ENCODE measurements around the gene RHBDL3.

DNA sequence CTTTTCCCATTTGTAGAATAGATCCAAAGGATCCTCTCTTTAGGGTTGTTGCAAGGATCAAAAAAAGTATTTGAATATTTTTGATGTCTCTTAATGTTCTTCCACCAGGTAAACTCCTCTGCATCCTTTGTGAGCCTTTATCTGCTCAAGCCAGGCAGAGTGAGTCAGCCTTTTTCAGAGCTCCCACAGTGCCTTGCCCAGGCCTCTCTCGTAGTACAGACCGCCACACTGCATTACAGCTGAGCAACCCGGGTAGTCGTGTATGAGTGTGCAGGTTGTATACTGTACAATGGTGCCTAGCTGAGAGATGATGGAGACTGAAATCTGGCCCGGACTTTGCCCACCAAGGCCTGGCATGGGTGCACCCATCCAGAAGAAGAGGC, 20.9 kb downstream of the RHBDL3 start:
- TF ChIP-seq SP1 (IDR thresholded peaks at IDR 0.05): no peak
- TF ChIP-seq JUND (IDR thresholded peaks at IDR 0.05): no peak
- TF ChIP-seq, protein P1, sequence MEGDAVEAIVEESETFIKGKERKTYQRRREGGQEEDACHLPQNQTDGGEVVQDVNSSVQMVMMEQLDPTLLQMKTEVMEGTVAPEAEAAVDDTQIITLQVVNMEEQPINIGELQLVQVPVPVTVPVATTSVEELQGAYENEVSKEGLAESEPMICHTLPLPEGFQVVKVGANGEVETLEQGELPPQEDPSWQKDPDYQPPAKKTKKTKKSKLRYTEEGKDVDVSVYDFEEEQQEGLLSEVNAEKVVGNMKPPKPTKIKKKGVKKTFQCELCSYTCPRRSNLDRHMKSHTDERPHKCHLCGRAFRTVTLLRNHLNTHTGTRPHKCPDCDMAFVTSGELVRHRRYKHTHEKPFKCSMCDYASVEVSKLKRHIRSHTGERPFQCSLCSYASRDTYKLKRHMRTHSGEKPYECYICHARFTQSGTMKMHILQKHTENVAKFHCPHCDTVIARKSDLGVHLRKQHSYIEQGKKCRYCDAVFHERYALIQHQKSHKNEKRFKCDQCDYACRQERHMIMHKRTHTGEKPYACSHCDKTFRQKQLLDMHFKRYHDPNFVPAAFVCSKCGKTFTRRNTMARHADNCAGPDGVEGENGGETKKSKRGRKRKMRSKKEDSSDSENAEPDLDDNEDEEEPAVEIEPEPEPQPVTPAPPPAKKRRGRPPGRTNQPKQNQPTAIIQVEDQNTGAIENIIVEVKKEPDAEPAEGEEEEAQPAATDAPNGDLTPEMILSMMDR (IDR thresholded peaks at IDR 0.05; ENCODE audit: low read depth, low read length, missing input control): no peak
- TF ChIP-seq EGR1 (IDR thresholded peaks at IDR 0.05; ENCODE audit: low read depth in 2 of 2): no peak
- TF ChIP-seq, protein P2, sequence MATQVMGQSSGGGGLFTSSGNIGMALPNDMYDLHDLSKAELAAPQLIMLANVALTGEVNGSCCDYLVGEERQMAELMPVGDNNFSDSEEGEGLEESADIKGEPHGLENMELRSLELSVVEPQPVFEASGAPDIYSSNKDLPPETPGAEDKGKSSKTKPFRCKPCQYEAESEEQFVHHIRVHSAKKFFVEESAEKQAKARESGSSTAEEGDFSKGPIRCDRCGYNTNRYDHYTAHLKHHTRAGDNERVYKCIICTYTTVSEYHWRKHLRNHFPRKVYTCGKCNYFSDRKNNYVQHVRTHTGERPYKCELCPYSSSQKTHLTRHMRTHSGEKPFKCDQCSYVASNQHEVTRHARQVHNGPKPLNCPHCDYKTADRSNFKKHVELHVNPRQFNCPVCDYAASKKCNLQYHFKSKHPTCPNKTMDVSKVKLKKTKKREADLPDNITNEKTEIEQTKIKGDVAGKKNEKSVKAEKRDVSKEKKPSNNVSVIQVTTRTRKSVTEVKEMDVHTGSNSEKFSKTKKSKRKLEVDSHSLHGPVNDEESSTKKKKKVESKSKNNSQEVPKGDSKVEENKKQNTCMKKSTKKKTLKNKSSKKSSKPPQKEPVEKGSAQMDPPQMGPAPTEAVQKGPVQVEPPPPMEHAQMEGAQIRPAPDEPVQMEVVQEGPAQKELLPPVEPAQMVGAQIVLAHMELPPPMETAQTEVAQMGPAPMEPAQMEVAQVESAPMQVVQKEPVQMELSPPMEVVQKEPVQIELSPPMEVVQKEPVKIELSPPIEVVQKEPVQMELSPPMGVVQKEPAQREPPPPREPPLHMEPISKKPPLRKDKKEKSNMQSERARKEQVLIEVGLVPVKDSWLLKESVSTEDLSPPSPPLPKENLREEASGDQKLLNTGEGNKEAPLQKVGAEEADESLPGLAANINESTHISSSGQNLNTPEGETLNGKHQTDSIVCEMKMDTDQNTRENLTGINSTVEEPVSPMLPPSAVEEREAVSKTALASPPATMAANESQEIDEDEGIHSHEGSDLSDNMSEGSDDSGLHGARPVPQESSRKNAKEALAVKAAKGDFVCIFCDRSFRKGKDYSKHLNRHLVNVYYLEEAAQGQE (IDR thresholded peaks at IDR 0.05): no peak
